Liver (tissue), 9 donors: Measurements from ENCODE around the gene SERPINB8. TPM values are rescaled to one million over a fixed set of nuclear protein-coding genes. Genes with fewer than 3 reads are reported as not detected.

Experiments
- DNase-seq: peaks from one replicate; pipeline ENCODE4 v3.0.0-alpha.2; 2017; ENCODE audit warnings: low spot score
- H3K27ac ChIP-seq, 2 donors: one replicate each; pipeline ENCODE4 v1.7.0; 2013; ENCODE audit warnings: inconsistent platforms in 2 of 2, low read length in 2 of 2, control low read depth in 1 of 2, low read depth in 1 of 2, mild to moderate bottlenecking in 1 of 2
- H3K27me3 ChIP-seq, 4 donors: one replicate each; pipeline versions ENCODE4 v1.6.1 to v1.7.0; 2013; ENCODE audit warnings: low read length in 3 of 4, inconsistent platforms in 1 of 4, mild to moderate bottlenecking in 1 of 4, moderate library complexity in 1 of 4; ENCODE audit not compliant: control insufficient read depth in 4 of 4, insufficient read depth in 4 of 4
- H3K36me3 ChIP-seq, 4 donors: one replicate each; pipeline versions ENCODE4 v1.6.1 to v1.7.0; 2013; ENCODE audit warnings: low read length in 3 of 4, mild to moderate bottlenecking in 3 of 4, low read depth in 1 of 4, moderate library complexity in 1 of 4; ENCODE audit not compliant: control insufficient read depth in 4 of 4, insufficient read depth in 3 of 4
- H3K4me1 ChIP-seq, 4 donors: one replicate each; pipeline versions ENCODE4 v1.6.1 to v1.7.0; 2013; ENCODE audit warnings: low read length in 3 of 4, mild to moderate bottlenecking in 3 of 4, moderate library complexity in 1 of 4; ENCODE audit not compliant: control insufficient read depth in 4 of 4, insufficient read depth in 4 of 4
- H3K4me3 ChIP-seq, 3 donors: one replicate each; pipeline versions ENCODE4 v1.6.1 to v1.7.0; 2013; ENCODE audit warnings: low read length in 3 of 3, control low read depth in 1 of 3, low read depth in 1 of 3, mild to moderate bottlenecking in 1 of 3
- H3K9ac ChIP-seq, 2 donors: one replicate each; pipeline ENCODE4 v1.7.0; 2013; ENCODE audit warnings: low read length in 2 of 2, mild to moderate bottlenecking in 2 of 2, moderate library complexity in 2 of 2, control low read depth in 1 of 2, low read depth in 1 of 2
- H3K9me3 ChIP-seq, 4 donors: one replicate each; pipeline versions ENCODE4 v1.6.1 to v1.7.0; 2013; ENCODE audit warnings: low read length in 3 of 4; ENCODE audit not compliant: control insufficient read depth in 4 of 4
- GABPA ChIP-seq, 2 donors: IDR thresholded peaks in 1 of 2; conservative IDR thresholded peaks in 1 of 2; 2 replicates each; pipeline ENCODE4 v1.6.1; 2016; ENCODE audit warnings: antibody characterized with exemption in 2 of 2, mild to moderate bottlenecking in 1 of 2, moderate library complexity in 1 of 2
- HNF4A ChIP-seq, 2 donors: conservative IDR thresholded peaks; 2 replicates each; pipeline ENCODE4 v1.6.1; 2016; ENCODE audit warnings: antibody characterized with exemption in 2 of 2, mild to moderate bottlenecking in 2 of 2
- SP1 ChIP-seq: IDR thresholded peaks from 2 replicates; pipeline ENCODE4 v1.6.1; 2018; ENCODE audit warnings: antibody characterized with exemption, mild to moderate bottlenecking
- TAF1 ChIP-seq: conservative IDR thresholded peaks from 2 replicates; pipeline ENCODE4 v1.6.1; 2016; ENCODE audit warnings: antibody characterized with exemption, mild to moderate bottlenecking
- YY1 ChIP-seq: IDR thresholded peaks from 2 replicates; pipeline ENCODE4 v1.6.1; 2016; ENCODE audit warnings: antibody characterized with exemption, mild to moderate bottlenecking
- WGBS: extraction: QIAGEN DNeasy Blood & Tissue Kit; methylation state at CpG from one replicate; pipeline ENCODE4 v1.1.7; 2013; 5-methylcytosine and 5-hydroxymethylcytosine counted together
- polyA plus RNA-seq, 2 donors: library from polyadenylated mRNA; stranded (reverse) in 1 of 2; unstranded in 1 of 2; fragments of 200-250 nt in 1 of 2; fragments of >200 nt in 1 of 2; fragmentation: Nextera tagmentation in 1 of 2; extraction: Ambion mirVana in 1 of 2; gene quantifications; one replicate each; pipeline versions ENCODE4 v1.2.1 to v1.2.3, GENCODE V29; 2013 to 2015
- total RNA-seq, 2 donors: library from RNA; depleted of rRNA; stranded (reverse); fragments of >200 nt; gene quantifications; one replicate each; pipeline ENCODE4 v1.2.3, GENCODE V29; 2014
- TF ChIP-seq, protein P1 (sequence below): IDR thresholded peaks from 2 replicates; pipeline ENCODE4 v1.6.1; 2016; ENCODE audit warnings: antibody characterized with exemption, mild to moderate bottlenecking
- TF ChIP-seq, protein P2 (sequence below): IDR thresholded peaks from 2 replicates; pipeline ENCODE4 v1.6.1; 2016; ENCODE audit warnings: antibody characterized with exemption
- TF ChIP-seq, protein P3 (sequence below): fragments of 150-350 bp; IDR thresholded peaks from 2 replicates; pipeline ENCODE4 v1.5.1; 2017; ENCODE audit warnings: improper control_type of control experiment, low read depth, low read length; ENCODE audit not compliant: missing input control
- donor health status: healthy.
- donor health status: healthy.
- donor health status: healthy.
- donor health status: healthy.
- donor health status: healthy.

Gene SERPINB8
- total and polyA plus RNA-seq, 4 donors = 2.5 to 8.6 (median 6.7) TPM

DNA sequence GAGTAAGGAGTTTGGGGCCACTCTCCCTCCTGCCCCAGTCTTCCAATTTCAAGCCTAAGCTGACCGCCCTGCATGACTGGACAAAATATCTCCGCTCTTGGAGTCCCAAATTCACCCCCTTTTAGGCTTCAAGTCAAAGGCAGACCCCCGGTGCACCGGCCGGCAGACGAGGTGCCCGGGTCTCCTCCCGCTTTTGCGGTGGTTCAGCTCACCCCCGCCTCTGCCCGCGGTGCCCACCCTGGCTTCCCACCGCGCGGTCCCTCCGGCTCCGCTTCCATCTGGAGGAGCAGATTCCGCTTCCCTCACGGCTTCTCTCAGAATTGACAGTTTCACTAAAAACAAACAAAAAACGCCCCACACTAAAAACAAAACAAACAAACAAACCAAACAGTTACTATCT is 56.5 kb downstream of the SERPINB8 start:
- no peak overlapping the region for H3K9ac ChIP-seq
- peaks cover 0 to 2% (median 0%) of the 10 kb centered on the region in 4 donors for H3K9me3 ChIP-seq
- H3K4me1 ChIP-seq = no peaks in the 10 kb centered on the region
- no peaks in the 10 kb centered on the region for H3K27me3 ChIP-seq
- 91% methylated on average over 20 of the region's 20 CpGs for WGBS
- no peak overlapping the region for H3K4me3 ChIP-seq
- H3K27ac ChIP-seq = no peak overlapping the region
- DNase-seq = no peak
- TF ChIP-seq, protein P1, sequence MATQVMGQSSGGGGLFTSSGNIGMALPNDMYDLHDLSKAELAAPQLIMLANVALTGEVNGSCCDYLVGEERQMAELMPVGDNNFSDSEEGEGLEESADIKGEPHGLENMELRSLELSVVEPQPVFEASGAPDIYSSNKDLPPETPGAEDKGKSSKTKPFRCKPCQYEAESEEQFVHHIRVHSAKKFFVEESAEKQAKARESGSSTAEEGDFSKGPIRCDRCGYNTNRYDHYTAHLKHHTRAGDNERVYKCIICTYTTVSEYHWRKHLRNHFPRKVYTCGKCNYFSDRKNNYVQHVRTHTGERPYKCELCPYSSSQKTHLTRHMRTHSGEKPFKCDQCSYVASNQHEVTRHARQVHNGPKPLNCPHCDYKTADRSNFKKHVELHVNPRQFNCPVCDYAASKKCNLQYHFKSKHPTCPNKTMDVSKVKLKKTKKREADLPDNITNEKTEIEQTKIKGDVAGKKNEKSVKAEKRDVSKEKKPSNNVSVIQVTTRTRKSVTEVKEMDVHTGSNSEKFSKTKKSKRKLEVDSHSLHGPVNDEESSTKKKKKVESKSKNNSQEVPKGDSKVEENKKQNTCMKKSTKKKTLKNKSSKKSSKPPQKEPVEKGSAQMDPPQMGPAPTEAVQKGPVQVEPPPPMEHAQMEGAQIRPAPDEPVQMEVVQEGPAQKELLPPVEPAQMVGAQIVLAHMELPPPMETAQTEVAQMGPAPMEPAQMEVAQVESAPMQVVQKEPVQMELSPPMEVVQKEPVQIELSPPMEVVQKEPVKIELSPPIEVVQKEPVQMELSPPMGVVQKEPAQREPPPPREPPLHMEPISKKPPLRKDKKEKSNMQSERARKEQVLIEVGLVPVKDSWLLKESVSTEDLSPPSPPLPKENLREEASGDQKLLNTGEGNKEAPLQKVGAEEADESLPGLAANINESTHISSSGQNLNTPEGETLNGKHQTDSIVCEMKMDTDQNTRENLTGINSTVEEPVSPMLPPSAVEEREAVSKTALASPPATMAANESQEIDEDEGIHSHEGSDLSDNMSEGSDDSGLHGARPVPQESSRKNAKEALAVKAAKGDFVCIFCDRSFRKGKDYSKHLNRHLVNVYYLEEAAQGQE = no peak
- no peak for TF ChIP-seq HNF4A (conservative IDR thresholded peaks at IDR 0.05)
- no peak for TF ChIP-seq YY1
- TF ChIP-seq, protein P2, sequence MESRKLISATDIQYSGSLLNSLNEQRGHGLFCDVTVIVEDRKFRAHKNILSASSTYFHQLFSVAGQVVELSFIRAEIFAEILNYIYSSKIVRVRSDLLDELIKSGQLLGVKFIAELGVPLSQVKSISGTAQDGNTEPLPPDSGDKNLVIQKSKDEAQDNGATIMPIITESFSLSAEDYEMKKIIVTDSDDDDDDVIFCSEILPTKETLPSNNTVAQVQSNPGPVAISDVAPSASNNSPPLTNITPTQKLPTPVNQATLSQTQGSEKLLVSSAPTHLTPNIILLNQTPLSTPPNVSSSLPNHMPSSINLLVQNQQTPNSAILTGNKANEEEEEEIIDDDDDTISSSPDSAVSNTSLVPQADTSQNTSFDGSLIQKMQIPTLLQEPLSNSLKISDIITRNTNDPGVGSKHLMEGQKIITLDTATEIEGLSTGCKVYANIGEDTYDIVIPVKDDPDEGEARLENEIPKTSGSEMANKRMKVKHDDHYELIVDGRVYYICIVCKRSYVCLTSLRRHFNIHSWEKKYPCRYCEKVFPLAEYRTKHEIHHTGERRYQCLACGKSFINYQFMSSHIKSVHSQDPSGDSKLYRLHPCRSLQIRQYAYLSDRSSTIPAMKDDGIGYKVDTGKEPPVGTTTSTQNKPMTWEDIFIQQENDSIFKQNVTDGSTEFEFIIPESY = no peak
- TF ChIP-seq SP1 = no peak
- TF ChIP-seq, protein P3, sequence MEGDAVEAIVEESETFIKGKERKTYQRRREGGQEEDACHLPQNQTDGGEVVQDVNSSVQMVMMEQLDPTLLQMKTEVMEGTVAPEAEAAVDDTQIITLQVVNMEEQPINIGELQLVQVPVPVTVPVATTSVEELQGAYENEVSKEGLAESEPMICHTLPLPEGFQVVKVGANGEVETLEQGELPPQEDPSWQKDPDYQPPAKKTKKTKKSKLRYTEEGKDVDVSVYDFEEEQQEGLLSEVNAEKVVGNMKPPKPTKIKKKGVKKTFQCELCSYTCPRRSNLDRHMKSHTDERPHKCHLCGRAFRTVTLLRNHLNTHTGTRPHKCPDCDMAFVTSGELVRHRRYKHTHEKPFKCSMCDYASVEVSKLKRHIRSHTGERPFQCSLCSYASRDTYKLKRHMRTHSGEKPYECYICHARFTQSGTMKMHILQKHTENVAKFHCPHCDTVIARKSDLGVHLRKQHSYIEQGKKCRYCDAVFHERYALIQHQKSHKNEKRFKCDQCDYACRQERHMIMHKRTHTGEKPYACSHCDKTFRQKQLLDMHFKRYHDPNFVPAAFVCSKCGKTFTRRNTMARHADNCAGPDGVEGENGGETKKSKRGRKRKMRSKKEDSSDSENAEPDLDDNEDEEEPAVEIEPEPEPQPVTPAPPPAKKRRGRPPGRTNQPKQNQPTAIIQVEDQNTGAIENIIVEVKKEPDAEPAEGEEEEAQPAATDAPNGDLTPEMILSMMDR = no peak
- no peak for TF ChIP-seq TAF1
- no peaks in the 10 kb centered on the region for H3K36me3 ChIP-seq

DNA sequence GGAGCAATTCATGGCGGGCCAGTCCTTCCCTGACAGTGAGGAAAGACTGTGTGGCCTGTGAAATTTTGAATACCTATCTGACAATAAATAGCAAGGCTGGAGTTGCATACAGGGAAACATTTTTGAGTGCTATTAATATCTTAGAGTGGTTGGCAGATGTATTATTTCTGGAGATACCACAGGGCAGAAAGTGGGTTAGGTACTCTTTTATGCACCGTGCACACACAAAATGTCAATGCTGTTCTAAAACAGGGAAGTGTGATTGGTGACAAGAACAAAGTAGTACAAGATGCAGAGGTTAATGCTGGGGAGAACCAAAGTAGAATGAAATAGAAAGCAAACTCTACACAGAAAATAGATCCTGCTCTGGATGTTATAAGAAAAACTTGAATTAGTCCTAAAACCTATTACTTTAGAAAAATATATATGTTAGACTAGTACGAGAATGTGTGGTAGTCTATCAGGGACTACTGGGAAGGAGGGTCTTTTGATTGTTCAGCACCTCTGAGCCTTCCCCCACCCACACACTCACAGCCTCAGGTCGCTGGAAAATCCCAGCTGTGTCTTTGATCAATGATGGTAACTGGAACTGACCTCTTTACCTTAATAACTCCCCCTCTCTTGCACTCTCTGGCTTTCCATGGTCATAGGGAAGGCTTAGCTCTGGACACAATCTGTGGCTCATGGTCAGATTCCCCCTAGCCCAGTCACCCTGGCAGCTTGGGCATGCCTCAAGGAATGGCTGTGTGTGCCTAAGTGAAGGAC is 58.2 kb downstream of the SERPINB8 start:
- H3K9me3 ChIP-seq = peaks cover 0 to 2% (median 0%) of the 10 kb centered on the region in 4 donors
- H3K36me3 ChIP-seq = no peaks in the 10 kb centered on the region
- H3K27me3 ChIP-seq = no peaks in the 10 kb centered on the region
- TF ChIP-seq, protein P1 = no peak
- TF ChIP-seq, protein P2 = no peak
- TF ChIP-seq HNF4A (conservative IDR thresholded peaks at IDR 0.05) = no peak
- TF ChIP-seq GABPA (IDR thresholded peaks at IDR 0.05 in 1 of 2, conservative IDR thresholded peaks at IDR 0.05 in 1 of 2) = no peak
- no peak overlapping the region for H3K9ac ChIP-seq
- H3K4me1 ChIP-seq = no peaks in the 10 kb centered on the region
- H3K27ac ChIP-seq = no peak overlapping the region
- H3K4me3 ChIP-seq = no peak overlapping the region
- DNase-seq = no peak
- 81% methylated on average over 4 of the region's 4 CpGs for WGBS
